ENCODE data around the gene GDF3. TPM values are rescaled to one million over a fixed set of nuclear protein-coding genes. Genes with fewer than 3 reads are reported as not detected.

The GDF3 gene
- total RNA-seq, 2 experiments from 2014 or later, result not detected

DNA sequence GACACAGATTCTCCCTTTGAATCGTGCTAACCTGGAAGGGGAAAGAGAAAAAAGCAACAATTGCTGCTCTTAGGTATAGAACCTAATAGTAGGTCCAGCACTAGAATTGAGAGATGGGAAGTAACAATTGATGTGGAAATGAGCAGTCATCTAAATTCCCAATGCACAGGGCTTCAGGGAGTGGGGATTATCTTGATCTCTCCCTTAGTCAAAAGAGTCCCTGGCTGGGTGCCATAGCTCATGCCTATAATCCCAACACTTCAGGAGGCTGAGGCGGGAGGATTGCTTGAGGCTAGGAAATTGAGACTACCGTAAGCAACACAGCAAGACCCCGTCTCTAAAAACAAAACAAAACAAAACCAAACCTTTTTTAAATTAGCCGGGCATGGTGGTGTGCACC lies 33.8 kb downstream of the GDF3 start:
- H3K36me3 ChIP-seq (ENCODE audit: insufficient read depth, low read length), result no peaks in the 10 kb centered on the region
- ChIA-PET POLR2A (no interaction called here), CTCF (no interaction called here)
- H3K27me3 ChIP-seq (ENCODE audit: control insufficient read depth in 1 of 2, insufficient read depth in 2 of 2, low read length in 2 of 2), result no peaks in the 10 kb centered on the region
- H3K4me3 ChIP-seq (ENCODE audit: low read length), result no peak overlapping the region
- Mint-ChIP-seq H3K4me3 (no peak overlapping the region), H3K4me1 (ENCODE audit: low read depth) (no peaks in the 10 kb centered on the region), H3K27ac (no peak overlapping the region), H3K27me3 (no peaks in the 10 kb centered on the region), H3K9me3 (no peaks in the 10 kb centered on the region), H3K36me3 (ENCODE audit: low read depth) (no peaks in the 10 kb centered on the region)
- H3K9me3 ChIP-seq (ENCODE audit: control insufficient read depth in 1 of 2, insufficient read depth in 1 of 2, low read length in 2 of 2), result no peaks in the 10 kb centered on the region
- DNase-seq, result no peak
- no peaks in the 10 kb centered on the region for H3K4me1 ChIP-seq (ENCODE audit: insufficient read depth, low read length)
- no peak overlapping the region for H3K27ac ChIP-seq (ENCODE audit: low read depth in 1 of 2, low read length in 2 of 2)
- intact Hi-C loops (cut with DNase I, micrococcal nuclease), result no loop called here
- no peak for ATAC-seq (ENCODE audit: poor library complexity)
- no peak for TF ChIP-seq CTCF (IDR thresholded peaks at IDR 0.05)

GRCh38 chr12:7656121-7656520 lies 39.5 kb downstream of the GDF3 start:
- POLR2A ChIA-PET, result no interaction called here
- TF ChIP-seq CTCF (IDR thresholded peaks at IDR 0.05), result no peak

DNA sequence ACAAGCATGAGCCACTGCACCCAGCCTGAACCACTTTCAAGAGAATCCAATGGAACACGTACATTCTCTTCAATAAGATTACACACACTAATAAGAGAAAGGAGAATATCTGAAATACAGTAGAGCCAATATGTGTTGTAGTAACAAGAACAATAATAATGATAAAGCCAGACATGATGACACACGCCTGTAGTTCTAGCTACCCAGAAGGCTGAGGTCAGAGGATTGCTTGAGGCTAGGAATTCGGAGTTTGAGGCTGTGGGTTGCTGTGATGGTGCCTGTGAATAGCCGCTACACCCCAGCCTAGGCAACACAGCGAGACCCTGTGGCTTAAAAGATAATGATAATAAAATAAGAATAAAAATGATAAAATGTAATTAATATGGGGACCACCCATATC lies 45.5 kb downstream of the GDF3 start:
- Histone ChIP-seq H3K9me3 (ENCODE audit: control insufficient read depth in 1 of 2, insufficient read depth in 1 of 2, low read length in 2 of 2) (no peaks in the 10 kb centered on the region), H3K36me3 (ENCODE audit: insufficient read depth, low read length) (no peaks in the 10 kb centered on the region), H3K4me3 (ENCODE audit: low read length) (no peak overlapping the region), H3K4me1 (ENCODE audit: insufficient read depth, low read length) (no peaks in the 10 kb centered on the region), H3K27ac (ENCODE audit: low read depth in 1 of 2, low read length in 2 of 2) (no peak overlapping the region), H3K27me3 (ENCODE audit: control insufficient read depth in 1 of 2, insufficient read depth in 2 of 2, low read length in 2 of 2) (no peaks in the 10 kb centered on the region)
- no peaks in the 10 kb centered on the region for H3K4me1 Mint-ChIP-seq (ENCODE audit: low read depth)
- ATAC-seq (ENCODE audit: poor library complexity), result no peak
- POLR2A ChIA-PET, result no interaction called here
- H3K27ac Mint-ChIP-seq, result no peak overlapping the region
- DNase-seq, result no peak
- peaks cover 7% of the 10 kb centered on the region for H3K27me3 Mint-ChIP-seq
- no peak for TF ChIP-seq CTCF (IDR thresholded peaks at IDR 0.05)
- intact Hi-C loops (cut with DNase I, micrococcal nuclease), result no loop called here
- H3K9me3 Mint-ChIP-seq, result no peaks in the 10 kb centered on the region
- no peak overlapping the region for H3K4me3 Mint-ChIP-seq
- CTCF ChIA-PET, result no interaction called here
- H3K36me3 Mint-ChIP-seq (ENCODE audit: low read depth), result no peaks in the 10 kb centered on the region

More at GRCh38 chr12:7656121-7656520, 39.5 kb downstream of the GDF3 start:
- Mint-ChIP-seq H3K4me1 (ENCODE audit: low read depth) (no peaks in the 10 kb centered on the region), H3K27me3 (peaks cover 4% of the 10 kb centered on the region), H3K9me3 (no peaks in the 10 kb centered on the region), H3K36me3 (ENCODE audit: low read depth) (no peaks in the 10 kb centered on the region), H3K27ac (no peak overlapping the region), H3K4me3 (no peak overlapping the region)
- CTCF ChIA-PET, result no interaction called here
- Histone ChIP-seq H3K27ac (ENCODE audit: low read depth in 1 of 2, low read length in 2 of 2) (no peak overlapping the region), H3K4me3 (ENCODE audit: low read length) (no peak overlapping the region), H3K4me1 (ENCODE audit: insufficient read depth, low read length) (no peaks in the 10 kb centered on the region), H3K9me3 (ENCODE audit: control insufficient read depth in 1 of 2, insufficient read depth in 1 of 2, low read length in 2 of 2) (no peaks in the 10 kb centered on the region), H3K36me3 (ENCODE audit: insufficient read depth, low read length) (no peaks in the 10 kb centered on the region), H3K27me3 (ENCODE audit: control insufficient read depth in 1 of 2, insufficient read depth in 2 of 2, low read length in 2 of 2) (no peaks in the 10 kb centered on the region)
- DNase-seq, result no peak
- intact Hi-C loops (cut with DNase I, micrococcal nuclease), result no loop called here
- ATAC-seq (ENCODE audit: poor library complexity), result no peak

Measured in CD4-positive, alpha-beta T cell (primary cell).